ENCODE measurements around the gene VPREB3.

The VPREB3 gene

DNA sequence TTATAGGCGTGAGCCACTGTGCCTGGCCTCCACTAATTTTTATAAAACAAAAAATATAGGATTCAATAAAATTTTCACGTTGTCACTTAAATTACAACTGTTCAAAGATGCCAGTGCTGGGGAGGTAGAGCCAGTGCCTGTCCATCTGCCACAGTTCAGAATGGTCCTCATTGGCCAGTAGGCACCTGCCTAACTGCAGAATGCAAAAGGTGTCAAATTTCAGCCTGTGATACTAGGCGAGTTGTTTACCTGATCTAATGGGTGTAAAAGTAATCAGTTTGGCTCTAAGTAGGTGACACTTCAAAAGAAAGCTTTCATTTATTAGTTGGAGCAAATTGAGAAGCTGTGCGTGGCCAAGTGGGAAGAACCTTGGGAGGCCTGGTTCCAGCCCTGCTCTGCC is 34.9 kb upstream of the VPREB3 start:
- no peak for TF ChIP-seq JUND (IDR thresholded peaks at IDR 0.05; ENCODE audit: low read depth)
- in situ Hi-C loops (cut with HindIII; ENCODE audit: low pct_unique_long_range_greater_than_20kb, low sequenced_read_pairs) = no loop called here
- no peak for DNase-seq (ENCODE audit: low read depth in 1 of 2, low spot score in 1 of 2)

DNA sequence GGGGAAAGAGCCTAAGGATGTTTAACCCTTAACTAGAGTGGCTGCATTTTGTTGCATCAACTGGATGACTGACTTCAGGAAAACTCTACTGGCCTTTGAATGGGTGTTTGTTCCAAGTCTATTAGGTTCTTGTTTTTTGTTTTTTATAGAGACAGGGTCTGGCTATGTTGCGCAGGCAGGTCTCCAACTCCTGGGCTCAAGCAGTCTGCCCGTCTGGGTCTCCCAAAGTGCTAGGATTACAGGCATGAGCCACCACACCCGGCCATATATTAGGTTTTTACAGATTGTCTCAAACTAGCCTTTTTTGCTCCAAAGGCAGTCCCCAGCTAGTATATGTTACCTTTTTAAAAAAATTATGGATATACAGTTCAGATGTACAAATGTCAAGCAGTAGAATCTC is 33.7 kb upstream of the VPREB3 start:
- in situ Hi-C loops (cut with HindIII; ENCODE audit: low pct_unique_long_range_greater_than_20kb, low sequenced_read_pairs) = no loop called here
- no peak for TF ChIP-seq JUND (IDR thresholded peaks at IDR 0.05; ENCODE audit: low read depth)
- no peak for DNase-seq (ENCODE audit: low read depth in 1 of 2, low spot score in 1 of 2)

DNA sequence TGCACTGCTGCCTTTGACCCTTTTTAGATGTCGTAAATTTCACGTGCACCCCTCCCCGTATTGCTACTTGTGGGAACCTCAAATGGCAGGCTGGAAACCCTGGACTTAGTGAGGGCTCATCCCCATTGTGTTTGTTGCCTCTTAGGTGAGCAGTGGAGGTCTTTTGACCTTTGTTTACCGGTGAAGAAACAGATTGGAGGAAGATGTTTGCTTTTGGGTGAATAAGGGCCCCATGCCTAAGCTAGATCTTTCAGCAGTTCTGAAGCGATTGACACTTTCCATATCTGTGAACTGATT is 33.3 kb upstream of the VPREB3 start:
- DNase-seq (ENCODE audit: low read depth in 1 of 2, low spot score in 1 of 2) = no peak
- in situ Hi-C loops (cut with HindIII; ENCODE audit: low pct_unique_long_range_greater_than_20kb, low sequenced_read_pairs) = no loop called here
- TF ChIP-seq JUND (IDR thresholded peaks at IDR 0.05; ENCODE audit: low read depth) = no peak

DNA sequence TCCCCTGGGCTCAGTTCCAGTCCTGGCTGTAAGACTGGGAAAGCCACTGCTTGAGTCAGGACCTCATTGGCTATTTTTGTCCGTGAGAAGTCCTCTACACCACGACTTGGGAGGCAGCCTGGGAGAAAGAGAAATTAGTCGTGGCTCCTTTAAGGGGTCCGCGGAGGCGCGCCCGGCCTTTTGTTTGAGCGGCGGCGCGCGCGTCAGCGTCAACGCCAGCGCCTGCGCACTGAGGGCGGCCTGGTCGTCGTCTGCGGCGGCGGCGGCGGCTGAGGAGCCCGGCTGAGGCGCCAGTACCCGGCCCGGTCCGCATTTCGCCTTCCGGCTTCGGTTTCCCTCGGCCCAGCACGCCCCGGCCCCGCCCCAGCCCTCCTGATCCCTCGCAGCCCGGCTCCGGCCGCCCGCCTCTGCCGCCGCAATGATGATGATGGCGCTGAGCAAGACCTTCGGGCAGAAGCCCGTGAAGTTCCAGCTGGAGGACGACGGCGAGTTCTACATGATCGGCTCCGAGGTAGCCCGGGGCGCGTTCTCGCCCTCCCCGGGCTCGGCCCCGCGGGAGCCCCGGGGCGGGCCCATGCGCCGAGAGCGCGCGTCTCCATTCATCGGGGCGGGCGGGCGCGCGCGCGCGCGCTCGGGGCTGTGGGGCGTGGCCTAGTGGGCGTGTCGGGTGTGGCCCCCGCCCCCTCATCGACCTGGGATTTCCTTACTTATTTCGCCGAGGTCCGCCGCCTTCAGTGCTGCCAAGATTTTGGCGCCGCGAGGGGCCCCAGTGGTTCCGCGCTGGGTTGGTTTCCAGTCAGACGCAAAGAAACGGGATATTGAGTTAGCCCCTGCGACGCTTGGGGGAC is 32.8 kb upstream of the VPREB3 start, which contains the start of gene SMARCB1:
Gene SMARCB1 (plus strand): TSS at position 215 of the 848 bp plus-strand sequence. CDS start 204 bp downstream, at position 419.
- TF ChIP-seq JUND (IDR thresholded peaks at IDR 0.05; ENCODE audit: low read depth) = no peak
- in situ Hi-C loops (cut with HindIII; ENCODE audit: low pct_unique_long_range_greater_than_20kb, low sequenced_read_pairs) = no loop called here
- peak; percentile 75 to 90 for DNase-seq (ENCODE audit: low read depth in 1 of 2, low spot score in 1 of 2)

DNA sequence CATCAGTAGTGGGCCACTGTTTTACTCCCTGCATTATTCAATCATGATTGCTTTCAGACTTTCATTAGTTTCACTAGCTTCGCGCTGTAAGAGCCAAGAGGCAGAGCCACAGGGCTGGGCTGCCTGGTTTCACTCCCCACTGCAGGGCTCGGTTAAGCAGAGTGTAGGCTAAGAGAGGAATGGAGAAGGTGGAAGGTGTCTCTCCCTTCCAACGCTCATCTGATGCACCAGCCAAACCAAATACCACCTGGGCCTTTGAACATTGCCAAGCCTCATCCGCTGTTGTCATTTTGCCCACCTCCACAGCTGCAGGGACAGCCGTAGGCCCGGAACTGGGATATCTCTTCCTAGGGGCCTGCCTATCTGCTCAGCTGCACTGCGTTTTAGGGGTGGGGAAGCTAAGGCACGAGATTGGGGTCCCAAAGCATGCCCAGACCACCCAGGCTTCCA is 32.1 kb upstream of the VPREB3 start:
- DNase-seq (ENCODE audit: low read depth in 1 of 2, low spot score in 1 of 2) = no peak
- no peak for TF ChIP-seq JUND (IDR thresholded peaks at IDR 0.05; ENCODE audit: low read depth)
- in situ Hi-C loops (cut with HindIII; ENCODE audit: low pct_unique_long_range_greater_than_20kb, low sequenced_read_pairs) = no loop called here

DNA sequence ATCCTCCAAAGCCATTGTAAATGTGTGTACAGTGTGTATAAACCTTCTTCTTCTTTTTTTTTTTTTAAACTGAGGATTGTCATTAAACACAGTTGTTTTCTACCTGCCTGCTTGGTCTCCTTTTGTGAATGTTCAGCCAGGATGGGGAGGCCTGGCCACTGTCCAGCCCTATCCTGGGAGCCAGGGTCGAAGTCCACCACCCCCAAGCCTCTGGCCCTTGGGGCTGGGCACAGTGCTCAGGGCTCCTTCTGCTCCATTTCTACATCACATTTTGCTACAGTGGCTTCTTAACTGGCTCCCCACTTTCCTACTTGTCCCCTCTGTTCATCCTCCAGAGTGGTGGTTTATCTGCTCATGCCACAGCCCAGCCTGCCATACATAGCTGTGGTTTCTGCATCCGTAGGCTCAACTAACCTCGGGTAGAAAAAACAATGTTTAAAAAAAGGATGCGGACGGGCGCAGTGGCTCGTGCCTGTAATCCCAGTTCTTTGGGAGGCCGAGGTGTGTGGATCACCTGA is 30.0 kb upstream of the VPREB3 start:
- TF ChIP-seq JUND (IDR thresholded peaks at IDR 0.05; ENCODE audit: low read depth) = no peak
- in situ Hi-C loops (cut with HindIII; ENCODE audit: low pct_unique_long_range_greater_than_20kb, low sequenced_read_pairs) = no loop called here
- no peak for DNase-seq (ENCODE audit: low read depth in 1 of 2, low spot score in 1 of 2)

DNA sequence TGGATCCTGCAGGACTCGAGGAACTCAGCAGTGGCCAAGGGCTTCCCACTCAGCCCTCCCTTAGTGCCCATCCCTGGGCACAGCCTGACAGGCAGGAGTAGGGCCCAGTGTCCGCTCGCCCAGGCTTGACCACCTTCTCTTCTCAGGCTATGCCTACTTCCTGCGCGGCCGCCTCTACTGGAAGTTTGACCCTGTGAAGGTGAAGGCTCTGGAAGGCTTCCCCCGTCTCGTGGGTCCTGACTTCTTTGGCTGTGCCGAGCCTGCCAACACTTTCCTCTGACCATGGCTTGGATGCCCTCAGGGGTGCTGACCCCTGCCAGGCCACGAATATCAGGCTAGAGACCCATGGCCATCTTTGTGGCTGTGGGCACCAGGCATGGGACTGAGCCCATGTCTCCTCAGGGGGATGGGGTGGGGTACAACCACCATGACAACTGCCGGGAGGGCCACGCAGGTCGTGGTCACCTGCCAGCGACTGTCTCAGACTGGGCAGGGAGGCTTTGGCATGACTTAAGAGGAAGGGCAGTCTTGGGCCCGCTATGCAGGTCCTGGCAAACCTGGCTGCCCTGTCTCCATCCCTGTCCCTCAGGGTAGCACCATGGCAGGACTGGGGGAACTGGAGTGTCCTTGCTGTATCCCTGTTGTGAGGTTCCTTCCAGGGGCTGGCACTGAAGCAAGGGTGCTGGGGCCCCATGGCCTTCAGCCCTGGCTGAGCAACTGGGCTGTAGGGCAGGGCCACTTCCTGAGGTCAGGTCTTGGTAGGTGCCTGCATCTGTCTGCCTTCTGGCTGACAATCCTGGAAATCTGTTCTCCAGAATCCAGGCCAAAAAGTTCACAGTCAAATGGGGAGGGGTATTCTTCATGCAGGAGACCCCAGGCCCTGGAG is 29.3 kb upstream of the VPREB3 start:
- in situ Hi-C loops (cut with HindIII; ENCODE audit: low pct_unique_long_range_greater_than_20kb, low sequenced_read_pairs) = no loop called here

DNA sequence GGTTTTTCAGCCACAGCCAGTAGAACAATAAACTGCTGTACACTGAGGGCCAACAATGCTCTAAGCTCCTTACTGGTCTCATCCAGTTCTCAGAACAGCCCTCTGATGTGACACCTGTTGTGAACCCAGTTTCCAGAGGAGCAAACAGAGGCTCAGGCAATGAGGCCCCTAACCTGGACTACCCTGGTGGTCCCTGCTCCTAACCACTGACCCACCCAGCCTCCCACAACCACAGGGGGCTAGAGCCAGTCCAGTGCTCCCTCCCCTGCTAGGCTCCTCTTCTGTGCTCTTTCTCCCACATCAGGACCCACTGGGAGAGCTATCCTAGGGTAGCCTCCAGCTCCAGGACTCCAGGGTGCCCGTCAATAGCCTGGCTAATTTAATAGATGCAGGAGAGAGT is 28.5 kb upstream of the VPREB3 start:
- DNase-seq (ENCODE audit: low read depth in 1 of 2, low spot score in 1 of 2) = no peak
- TF ChIP-seq JUND (IDR thresholded peaks at IDR 0.05; ENCODE audit: low read depth) = no peak
- in situ Hi-C loops (cut with HindIII; ENCODE audit: low pct_unique_long_range_greater_than_20kb, low sequenced_read_pairs) = no loop called here

More for the DNA sequence above, 29.3 kb upstream of the VPREB3 start:
- no peak for DNase-seq (ENCODE audit: low read depth in 1 of 2, low spot score in 1 of 2)
- no peak for TF ChIP-seq JUND (IDR thresholded peaks at IDR 0.05; ENCODE audit: low read depth)

DNA sequence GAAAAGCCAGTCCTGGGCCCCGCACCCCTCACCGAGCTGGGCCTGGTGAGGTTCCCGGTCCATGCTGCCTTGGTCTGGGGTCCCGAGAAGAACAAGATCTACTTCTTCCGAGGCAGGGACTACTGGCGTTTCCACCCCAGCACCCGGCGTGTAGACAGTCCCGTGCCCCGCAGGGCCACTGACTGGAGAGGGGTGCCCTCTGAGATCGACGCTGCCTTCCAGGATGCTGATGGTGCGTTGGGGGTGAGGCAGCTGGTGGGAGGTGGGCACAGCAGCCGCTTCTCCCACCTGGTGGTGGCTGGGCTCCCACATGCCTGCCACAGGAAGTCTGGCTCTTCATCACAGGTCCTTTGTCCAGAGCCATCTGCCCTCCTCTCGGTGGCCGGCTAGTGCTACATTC is 28.0 kb upstream of the VPREB3 start:
- in situ Hi-C loops (cut with HindIII; ENCODE audit: low pct_unique_long_range_greater_than_20kb, low sequenced_read_pairs) = no loop called here
- TF ChIP-seq JUND (IDR thresholded peaks at IDR 0.05; ENCODE audit: low read depth) = no peak
- DNase-seq (ENCODE audit: low read depth in 1 of 2, low spot score in 1 of 2) = no peak

DNA sequence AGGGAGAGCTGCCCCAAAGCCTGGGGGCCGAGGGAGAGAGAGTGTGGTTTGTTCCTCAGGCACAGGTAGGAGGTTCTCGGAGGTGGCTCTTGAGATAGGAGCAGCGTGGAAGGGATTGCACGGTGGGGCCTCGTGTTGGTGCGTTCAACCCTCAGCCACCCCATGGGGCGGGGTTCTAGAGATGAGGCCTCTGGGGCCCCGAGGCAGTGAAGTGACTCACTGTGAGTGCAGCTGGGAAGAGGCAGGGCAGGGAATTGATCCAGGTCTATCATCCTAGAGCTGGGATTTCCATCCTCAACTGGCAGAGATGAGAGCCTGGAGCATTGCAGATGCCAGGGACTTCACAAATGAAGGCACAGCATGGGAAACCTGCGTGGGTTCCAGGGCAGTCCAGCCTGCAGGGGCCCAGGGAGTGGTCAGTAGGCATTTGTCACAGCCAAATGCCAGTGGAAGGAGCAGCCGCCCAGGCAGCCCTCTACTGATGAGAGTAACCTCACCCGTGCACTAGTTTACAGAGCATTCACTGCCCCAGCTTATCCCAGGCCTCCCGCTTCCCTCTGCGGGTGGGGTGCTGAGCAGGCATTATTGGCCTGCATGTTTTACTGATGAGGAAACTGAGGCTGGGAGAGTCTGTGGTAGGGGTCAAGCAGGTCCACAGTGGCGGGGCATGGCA is 27.4 kb upstream of the VPREB3 start:
- TF ChIP-seq JUND (IDR thresholded peaks at IDR 0.05; ENCODE audit: low read depth) = no peak
- in situ Hi-C loops (cut with HindIII; ENCODE audit: low pct_unique_long_range_greater_than_20kb, low sequenced_read_pairs) = no loop called here
- no peak for DNase-seq (ENCODE audit: low read depth in 1 of 2, low spot score in 1 of 2)

DNA sequence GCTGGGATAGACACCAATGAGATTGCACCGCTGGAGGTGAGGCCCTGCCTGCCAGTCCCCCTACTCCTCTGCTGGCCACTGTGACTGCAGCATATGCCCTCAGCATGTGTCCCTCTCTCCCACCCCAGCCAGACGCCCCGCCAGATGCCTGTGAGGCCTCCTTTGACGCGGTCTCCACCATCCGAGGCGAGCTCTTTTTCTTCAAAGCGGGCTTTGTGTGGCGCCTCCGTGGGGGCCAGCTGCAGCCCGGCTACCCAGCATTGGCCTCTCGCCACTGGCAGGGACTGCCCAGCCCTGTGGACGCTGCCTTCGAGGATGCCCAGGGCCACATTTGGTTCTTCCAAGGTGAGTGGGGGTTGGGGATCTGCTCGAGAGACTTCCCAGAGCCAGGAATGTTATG is 26.8 kb upstream of the VPREB3 start:
- in situ Hi-C loops (cut with HindIII; ENCODE audit: low pct_unique_long_range_greater_than_20kb, low sequenced_read_pairs) = no loop called here
- no peak for TF ChIP-seq JUND (IDR thresholded peaks at IDR 0.05; ENCODE audit: low read depth)
- no peak for DNase-seq (ENCODE audit: low read depth in 1 of 2, low spot score in 1 of 2)

DNA sequence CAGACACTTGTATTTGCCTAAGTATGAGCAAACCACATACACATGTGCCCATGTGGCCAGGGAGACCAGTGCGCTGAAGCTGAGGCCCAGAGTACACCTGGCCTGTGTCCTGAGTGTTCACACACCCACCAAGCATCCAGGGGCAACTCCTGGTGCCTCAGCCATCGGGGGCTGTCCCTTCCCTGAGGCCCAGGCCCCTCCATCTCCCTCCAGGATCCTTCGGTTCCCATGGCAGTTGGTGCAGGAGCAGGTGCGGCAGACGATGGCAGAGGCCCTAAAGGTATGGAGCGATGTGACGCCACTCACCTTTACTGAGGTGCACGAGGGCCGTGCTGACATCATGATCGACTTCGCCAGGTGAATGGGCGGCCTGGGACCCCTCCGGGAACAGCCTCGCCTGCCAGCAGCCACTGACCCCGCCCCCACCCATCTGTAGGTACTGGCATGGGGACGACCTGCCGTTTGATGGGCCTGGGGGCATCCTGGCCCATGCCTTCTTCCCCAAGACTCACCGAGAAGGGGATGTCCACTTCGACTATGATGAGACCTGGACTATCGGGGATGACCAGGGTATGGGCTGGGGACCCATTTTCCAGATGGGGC is 26.0 kb upstream of the VPREB3 start:
- no peak for TF ChIP-seq JUND (IDR thresholded peaks at IDR 0.05; ENCODE audit: low read depth)
- DNase-seq (ENCODE audit: low read depth in 1 of 2, low spot score in 1 of 2) = no peak
- in situ Hi-C loops (cut with HindIII; ENCODE audit: low pct_unique_long_range_greater_than_20kb, low sequenced_read_pairs) = no loop called here
